Myocyte (in vitro differentiated cells): ENCODE measurements around the gene CT45A2. TPM values are rescaled to one million over a fixed set of nuclear protein-coding genes. Genes with fewer than 3 reads are reported as not detected.
"Not testable (repeated sequence)": the region's sequence is repeated elsewhere in the genome, so short reads cannot be mapped to it uniquely, and the experiment has no call there.

Source experiments
- DNase-seq: peaks from one replicate; pipeline ENCODE4 v3.0.0-alpha.2; 2012; ENCODE audit warnings: low read depth
- polyA plus RNA-seq: library from polyadenylated mRNA; unstranded; fragments of >200 nt; gene quantifications from one replicate; pipeline ENCODE4 v1.2.1, GENCODE V29; 2012; ENCODE audit warnings: missing spikeins
- total RNA-seq: library from RNA; depleted of rRNA; stranded (reverse); fragments of >200 nt; gene quantifications from 2 replicates; pipeline ENCODE4 v1.2.3, GENCODE V29; 2014

The CT45A2 gene, protein sequence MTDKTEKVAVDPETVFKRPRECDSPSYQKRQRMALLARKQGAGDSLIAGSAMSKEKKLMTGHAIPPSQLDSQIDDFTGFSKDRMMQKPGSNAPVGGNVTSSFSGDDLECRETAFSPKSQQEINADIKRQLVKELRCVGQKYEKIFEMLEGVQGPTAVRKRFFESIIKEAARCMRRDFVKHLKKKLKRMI
- total RNA-seq = not detected in 2 replicates
- polyA plus RNA-seq = not detected

DNA sequence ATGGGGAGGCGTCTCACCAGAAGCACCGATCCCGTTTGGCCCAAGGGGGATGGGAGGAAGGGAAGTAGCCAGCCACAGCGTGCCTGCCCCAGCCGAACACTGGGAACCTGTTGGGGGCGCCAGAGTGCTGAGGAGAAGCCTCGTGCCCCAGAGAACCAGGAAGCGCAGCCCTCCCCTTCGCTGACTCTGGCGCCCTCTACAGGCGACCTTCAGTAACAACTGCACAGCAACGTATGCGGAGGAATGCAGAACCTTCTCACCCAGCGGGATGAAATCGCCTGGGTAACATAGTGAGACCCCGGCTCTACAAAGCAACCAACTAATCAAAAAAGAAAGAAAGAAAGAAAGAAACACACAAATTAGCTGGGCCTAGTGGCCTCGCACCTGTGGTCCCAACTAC, at the start of gene CT45A2:
CT45A2 (minus strand) TSS at position 101 of the 400 bp plus-strand sequence. CDS start 3,747 bp downstream, outside the sequence.
- not testable (repeated sequence) for DNase-seq

DNA sequence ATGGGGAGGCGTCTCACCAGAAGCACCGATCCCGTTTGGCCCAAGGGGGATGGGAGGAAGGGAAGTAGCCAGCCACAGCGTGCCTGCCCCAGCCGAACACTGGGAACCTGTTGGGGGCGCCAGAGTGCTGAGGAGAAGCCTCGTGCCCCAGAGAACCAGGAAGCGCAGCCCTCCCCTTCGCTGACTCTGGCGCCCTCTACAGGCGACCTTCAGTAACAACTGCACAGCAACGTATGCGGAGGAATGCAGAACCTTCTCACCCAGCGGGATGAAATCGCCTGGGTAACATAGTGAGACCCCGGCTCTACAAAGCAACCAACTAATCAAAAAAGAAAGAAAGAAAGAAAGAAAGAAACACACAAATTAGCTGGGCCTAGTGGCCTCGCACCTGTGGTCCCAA, 34.6 kb upstream of the CT45A2 start, which contains the start of gene CT45A8:
CT45A8 (minus strand) TSS at position 101 of the 400 bp plus-strand sequence. CDS start 3,755 bp downstream, outside the sequence.
- not testable (repeated sequence) for DNase-seq

DNA sequence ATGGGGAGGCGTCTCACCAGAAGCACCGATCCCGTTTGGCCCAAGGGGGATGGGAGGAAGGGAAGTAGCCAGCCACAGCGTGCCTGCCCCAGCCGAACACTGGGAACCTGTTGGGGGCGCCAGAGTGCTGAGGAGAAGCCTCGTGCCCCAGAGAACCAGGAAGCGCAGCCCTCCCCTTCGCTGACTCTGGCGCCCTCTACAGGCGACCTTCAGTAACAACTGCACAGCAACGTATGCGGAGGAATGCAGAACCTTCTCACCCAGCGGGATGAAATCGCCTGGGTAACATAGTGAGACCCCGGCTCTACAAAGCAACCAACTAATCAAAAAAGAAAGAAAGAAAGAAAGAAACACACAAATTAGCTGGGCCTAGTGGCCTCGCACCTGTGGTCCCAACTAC, 17.4 kb upstream of the CT45A2 start, which contains the start of gene CT45A7:
CT45A7 (minus strand) TSS at position 101 of the 400 bp plus-strand sequence. CDS start 3,747 bp downstream, outside the sequence.
- DNase-seq = not testable (repeated sequence)

DNA sequence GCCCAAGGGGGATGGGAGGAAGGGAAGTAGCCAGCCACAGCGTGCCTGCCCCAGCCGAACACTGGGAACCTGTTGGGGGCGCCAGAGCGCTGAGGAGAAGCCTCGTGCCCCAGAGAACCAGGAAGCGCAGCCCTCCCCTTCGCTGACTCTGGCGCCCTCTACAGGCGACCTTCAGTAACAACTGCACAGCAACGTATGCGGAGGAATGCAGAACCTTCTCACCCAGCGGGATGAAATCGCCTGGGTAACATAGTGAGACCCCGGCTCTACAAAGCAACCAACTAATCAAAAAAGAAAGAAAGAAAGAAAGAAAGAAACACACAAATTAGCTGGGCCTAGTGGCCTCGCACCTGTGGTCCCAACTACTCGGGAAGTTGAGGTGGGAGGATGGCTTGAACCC, 17.1 kb downstream of the CT45A2 start, which contains the start of gene CT45A6:
CT45A6 (minus strand) TSS at position 101 of the 400 bp plus-strand sequence. CDS start 3,794 bp downstream, outside the sequence.
- not testable (repeated sequence) for DNase-seq

DNA sequence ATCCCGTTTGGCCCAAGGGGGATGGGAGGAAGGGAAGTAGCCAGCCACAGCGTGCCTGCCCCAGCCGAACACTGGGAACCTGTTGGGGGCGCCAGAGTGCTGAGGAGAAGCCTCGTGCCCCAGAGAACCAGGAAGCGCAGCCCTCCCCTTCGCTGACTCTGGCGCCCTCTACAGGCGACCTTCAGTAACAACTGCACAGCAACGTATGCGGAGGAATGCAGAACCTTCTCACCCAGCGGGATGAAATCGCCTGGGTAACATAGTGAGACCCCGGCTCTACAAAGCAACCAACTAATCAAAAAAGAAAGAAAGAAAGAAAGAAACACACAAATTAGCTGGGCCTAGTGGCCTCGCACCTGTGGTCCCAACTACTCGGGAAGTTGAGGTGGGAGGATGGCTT, 34.4 kb downstream of the CT45A2 start, which contains the start of gene CT45A5:
CT45A5 (minus strand) TSS at position 101 of the 400 bp plus-strand sequence. CDS start 3,774 bp downstream, outside the sequence.
- DNase-seq = not testable (repeated sequence)

DNA sequence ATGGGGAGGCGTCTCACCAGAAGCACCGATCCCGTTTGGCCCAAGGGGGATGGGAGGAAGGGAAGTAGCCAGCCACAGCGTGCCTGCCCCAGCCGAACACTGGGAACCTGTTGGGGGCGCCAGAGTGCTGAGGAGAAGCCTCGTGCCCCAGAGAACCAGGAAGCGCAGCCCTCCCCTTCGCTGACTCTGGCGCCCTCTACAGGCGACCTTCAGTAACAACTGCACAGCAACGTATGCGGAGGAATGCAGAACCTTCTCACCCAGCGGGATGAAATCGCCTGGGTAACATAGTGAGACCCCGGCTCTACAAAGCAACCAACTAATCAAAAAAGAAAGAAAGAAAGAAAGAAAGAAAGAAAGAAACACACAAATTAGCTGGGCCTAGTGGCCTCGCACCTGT, 51.7 kb downstream of the CT45A2 start, which contains the start of gene CT45A3:
CT45A3 (minus strand) TSS at position 101 of the 400 bp plus-strand sequence. CDS start 3,747 bp downstream, outside the sequence.
- DNase-seq = not testable (repeated sequence)

Other genes with a start within 250 kb of the CT45A2 start
- gene CT45A1, start 106.4 kb downstream of the CT45A2 start, total RNA-seq = not detected in 2 replicates
- gene CT45A3, start 51.8 kb downstream of the CT45A2 start, total RNA-seq = not detected in 2 replicates
- gene CT45A5, start 34.5 kb downstream of the CT45A2 start, total RNA-seq = not detected in 2 replicates
- not detected in 2 replicates for gene CT45A6, start 17.2 kb downstream of the CT45A2 start, total RNA-seq
- gene CT45A7, start 17.3 kb upstream of the CT45A2 start, total RNA-seq = not detected in 2 replicates
- not detected in 2 replicates for gene CT45A8, start 34.5 kb upstream of the CT45A2 start, total RNA-seq
- not detected in 2 replicates for gene CT45A9, start 51.8 kb upstream of the CT45A2 start, total RNA-seq
- gene CT45A10, start 73.4 kb upstream of the CT45A2 start, total RNA-seq = not detected in 2 replicates
- gene SAGE1, start 73.7 kb upstream of the CT45A2 start, total RNA-seq = not detected in 2 replicates
- 26.7 and 31.6 TPM in 2 replicates for gene MMGT1, start 154.0 kb upstream of the CT45A2 start, total RNA-seq
- 14.9 and 20.1 TPM in 2 replicates for gene SLC9A6, start 165.4 kb upstream of the CT45A2 start, total RNA-seq